Heart left ventricle (tissue), 13 donors: Measurements from ENCODE around the gene STON1.

Source experiments
- POLR2A ChIP-seq, 2 donors: fragments of 450-650 bp; IDR thresholded peaks; one replicate each; pipeline ENCODE4 v1.6.1; 2017; ENCODE audit warnings: antibody characterized with exemption in 2 of 2, mild to moderate bottlenecking in 2 of 2, moderate library complexity in 2 of 2
- TF ChIP-seq, protein P1 (sequence below), 12 donors: fragments of 200-600 bp; sonication (generic) in 4 of 12; IDR thresholded peaks; one replicate each; pipeline versions ENCODE4 v1.5.0 to v1.8.0; 2018 to 2022; ENCODE audit warnings: antibody characterized with exemption in 12 of 12, mild to moderate bottlenecking in 5 of 12
- donor health status: ischemic (EF 13 %, LVEDD 7.1; RV severe dilation, severe dysfunction).
- donor health status: DM: no; HTN: yes; CAD: no.
- donor health status: DM: no; HTN: no; CAD: no.
- donor health status: ischemic (EF 25% LVEDD 6.9; RV normal size, moderate dysfunction).
- donor health status: ischemic (EF 25% LVEDD 5.7; RV mildly dilated, moderate dysfunction).
- donor health status: ischemic (EF 35%, LVEDD 5.7; RV mildly dilated, moderate dysfunction).
- donor health status: nonischemic (EF 11% LVEDD 7.7; RV severe dilation, severe dysfunction).
- donor health status: DM: yes; HTN: yes; CAD: no.
- donor health status: PGD.
- donor health status: ischemic (EF 29% LVEDD 5.4; RV normal size, mild dysfunction).
- donor health status: nonischemic (EF 23%, LVEDD 6.1; RV moderate dilation, normal function).

DNA sequence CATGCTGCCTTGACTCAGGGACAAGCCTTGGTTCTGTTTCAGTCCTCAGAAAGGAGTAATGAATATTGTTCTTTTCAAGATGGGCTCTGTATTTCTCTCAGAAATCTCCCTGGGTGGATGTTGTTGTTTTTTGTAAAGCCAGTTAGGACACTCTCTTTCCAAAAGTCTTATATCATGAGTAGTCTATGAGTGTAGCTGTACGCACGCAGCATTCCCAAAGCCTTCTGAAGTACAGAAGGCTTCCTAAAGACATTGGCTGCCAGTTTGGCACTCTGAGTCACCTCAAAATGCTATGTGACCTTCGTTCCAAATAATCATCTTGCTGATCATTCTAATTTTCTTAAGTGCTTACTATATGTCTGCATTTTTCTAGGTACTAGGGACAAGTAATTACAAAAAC, 71.0 kb downstream of the STON1 start:
- TF ChIP-seq, protein P1, sequence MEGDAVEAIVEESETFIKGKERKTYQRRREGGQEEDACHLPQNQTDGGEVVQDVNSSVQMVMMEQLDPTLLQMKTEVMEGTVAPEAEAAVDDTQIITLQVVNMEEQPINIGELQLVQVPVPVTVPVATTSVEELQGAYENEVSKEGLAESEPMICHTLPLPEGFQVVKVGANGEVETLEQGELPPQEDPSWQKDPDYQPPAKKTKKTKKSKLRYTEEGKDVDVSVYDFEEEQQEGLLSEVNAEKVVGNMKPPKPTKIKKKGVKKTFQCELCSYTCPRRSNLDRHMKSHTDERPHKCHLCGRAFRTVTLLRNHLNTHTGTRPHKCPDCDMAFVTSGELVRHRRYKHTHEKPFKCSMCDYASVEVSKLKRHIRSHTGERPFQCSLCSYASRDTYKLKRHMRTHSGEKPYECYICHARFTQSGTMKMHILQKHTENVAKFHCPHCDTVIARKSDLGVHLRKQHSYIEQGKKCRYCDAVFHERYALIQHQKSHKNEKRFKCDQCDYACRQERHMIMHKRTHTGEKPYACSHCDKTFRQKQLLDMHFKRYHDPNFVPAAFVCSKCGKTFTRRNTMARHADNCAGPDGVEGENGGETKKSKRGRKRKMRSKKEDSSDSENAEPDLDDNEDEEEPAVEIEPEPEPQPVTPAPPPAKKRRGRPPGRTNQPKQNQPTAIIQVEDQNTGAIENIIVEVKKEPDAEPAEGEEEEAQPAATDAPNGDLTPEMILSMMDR (IDR thresholded peaks at IDR 0.05) = no peak
- no peak for TF ChIP-seq POLR2A (IDR thresholded peaks at IDR 0.05)
